Astrocyte (in vitro differentiated cells and primary cell): Measurements from ENCODE around the gene KRTAP21-2.

Source experiments
- EZH2 ChIP-seq: IDR thresholded peaks from 2 replicates; pipeline ENCODE4 v1.6.1; 2012; ENCODE audit warnings: mild to moderate bottlenecking, low read length, inconsistent platforms; ENCODE audit not compliant: insufficient read depth
- TF ChIP-seq, protein P1 (sequence below): IDR thresholded peaks from 2 replicates; pipeline ENCODE4 v1.5.1; 2011; ENCODE audit warnings: low read depth, mild to moderate bottlenecking, inconsistent platforms, low read length, moderate library complexity; ENCODE audit not compliant: insufficient read depth

DNA sequence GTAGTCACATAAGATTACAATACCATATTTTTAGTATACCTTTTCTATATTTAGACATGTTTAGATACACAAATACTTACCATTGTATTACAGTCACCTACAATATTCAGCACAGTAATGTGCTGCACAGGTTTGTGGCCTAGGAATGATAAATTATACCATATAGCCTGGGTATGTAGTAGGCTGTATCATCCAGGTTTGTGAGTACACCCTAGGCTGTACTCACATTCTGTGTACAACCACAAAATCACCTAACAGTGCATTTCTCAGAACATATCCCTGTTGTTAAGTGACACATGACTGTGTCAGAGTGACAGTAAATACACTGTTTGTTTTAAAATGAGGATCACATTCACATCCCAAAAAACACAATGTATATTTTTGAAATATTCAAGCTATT, 39.6 kb downstream of the KRTAP21-2 start:
- TF ChIP-seq, protein P1, sequence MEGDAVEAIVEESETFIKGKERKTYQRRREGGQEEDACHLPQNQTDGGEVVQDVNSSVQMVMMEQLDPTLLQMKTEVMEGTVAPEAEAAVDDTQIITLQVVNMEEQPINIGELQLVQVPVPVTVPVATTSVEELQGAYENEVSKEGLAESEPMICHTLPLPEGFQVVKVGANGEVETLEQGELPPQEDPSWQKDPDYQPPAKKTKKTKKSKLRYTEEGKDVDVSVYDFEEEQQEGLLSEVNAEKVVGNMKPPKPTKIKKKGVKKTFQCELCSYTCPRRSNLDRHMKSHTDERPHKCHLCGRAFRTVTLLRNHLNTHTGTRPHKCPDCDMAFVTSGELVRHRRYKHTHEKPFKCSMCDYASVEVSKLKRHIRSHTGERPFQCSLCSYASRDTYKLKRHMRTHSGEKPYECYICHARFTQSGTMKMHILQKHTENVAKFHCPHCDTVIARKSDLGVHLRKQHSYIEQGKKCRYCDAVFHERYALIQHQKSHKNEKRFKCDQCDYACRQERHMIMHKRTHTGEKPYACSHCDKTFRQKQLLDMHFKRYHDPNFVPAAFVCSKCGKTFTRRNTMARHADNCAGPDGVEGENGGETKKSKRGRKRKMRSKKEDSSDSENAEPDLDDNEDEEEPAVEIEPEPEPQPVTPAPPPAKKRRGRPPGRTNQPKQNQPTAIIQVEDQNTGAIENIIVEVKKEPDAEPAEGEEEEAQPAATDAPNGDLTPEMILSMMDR = no peak
- TF ChIP-seq EZH2 = no peak
